ENCODE results near the gene ZNF526.
A peak's percentile ranks its signal among the peaks of the same experiment; 100 is the strongest.

Gene ZNF526

GRCh38 chr19:42202290-42202880 lies 17.7 kb upstream of the ZNF526 start:
- TF ChIP-seq, protein P1, sequence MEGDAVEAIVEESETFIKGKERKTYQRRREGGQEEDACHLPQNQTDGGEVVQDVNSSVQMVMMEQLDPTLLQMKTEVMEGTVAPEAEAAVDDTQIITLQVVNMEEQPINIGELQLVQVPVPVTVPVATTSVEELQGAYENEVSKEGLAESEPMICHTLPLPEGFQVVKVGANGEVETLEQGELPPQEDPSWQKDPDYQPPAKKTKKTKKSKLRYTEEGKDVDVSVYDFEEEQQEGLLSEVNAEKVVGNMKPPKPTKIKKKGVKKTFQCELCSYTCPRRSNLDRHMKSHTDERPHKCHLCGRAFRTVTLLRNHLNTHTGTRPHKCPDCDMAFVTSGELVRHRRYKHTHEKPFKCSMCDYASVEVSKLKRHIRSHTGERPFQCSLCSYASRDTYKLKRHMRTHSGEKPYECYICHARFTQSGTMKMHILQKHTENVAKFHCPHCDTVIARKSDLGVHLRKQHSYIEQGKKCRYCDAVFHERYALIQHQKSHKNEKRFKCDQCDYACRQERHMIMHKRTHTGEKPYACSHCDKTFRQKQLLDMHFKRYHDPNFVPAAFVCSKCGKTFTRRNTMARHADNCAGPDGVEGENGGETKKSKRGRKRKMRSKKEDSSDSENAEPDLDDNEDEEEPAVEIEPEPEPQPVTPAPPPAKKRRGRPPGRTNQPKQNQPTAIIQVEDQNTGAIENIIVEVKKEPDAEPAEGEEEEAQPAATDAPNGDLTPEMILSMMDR (IDR thresholded peaks at IDR 0.05; ENCODE audit: poor library complexity, severe bottlenecking), result no peak
- DNase-seq (ENCODE audit: low spot score) (no peak), ATAC-seq (ENCODE audit: low read depth) (no peak)
- Histone ChIP-seq H3K27me3 (ENCODE audit: insufficient read depth, poor library complexity, severe bottlenecking) (no peaks in the 10 kb centered on the region), H3K4me3 (ENCODE audit: severe bottlenecking) (no peak overlapping the region), H3K4me1 (ENCODE audit: insufficient read depth, poor library complexity, severe bottlenecking) (peaks cover 38% of the 10 kb centered on the region), H3K36me3 (ENCODE audit: low read depth) (peaks cover 71% of the 10 kb centered on the region), H3K27ac (ENCODE audit: poor library complexity, severe bottlenecking) (no peak overlapping the region), H3K9me3 (ENCODE audit: severe bottlenecking) (no peaks in the 10 kb centered on the region)

DNA sequence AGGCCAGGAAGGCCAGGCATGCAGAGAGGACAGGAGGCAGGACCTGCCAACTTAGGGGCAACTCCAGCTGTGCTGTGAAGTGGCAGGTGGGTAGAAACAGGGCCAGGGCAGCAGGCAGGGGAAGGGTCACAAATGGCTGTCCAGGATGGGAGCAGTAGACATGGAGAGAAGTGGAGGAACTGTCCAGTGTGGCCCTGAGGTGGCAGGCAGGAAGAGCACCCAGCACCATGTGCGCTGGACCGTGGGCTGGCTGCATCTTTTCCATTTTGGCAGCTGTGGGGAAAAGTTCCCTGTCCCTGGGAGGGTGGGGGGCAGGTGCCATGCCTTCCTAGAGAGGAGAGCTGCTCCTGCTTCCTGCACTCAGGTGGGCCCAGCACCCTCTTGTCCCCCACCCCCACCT lies 16.4 kb upstream of the ZNF526 start:
- H3K27me3 ChIP-seq (ENCODE audit: insufficient read depth, poor library complexity, severe bottlenecking), result no peaks in the 10 kb centered on the region
- DNase-seq (ENCODE audit: low spot score) (no peak), ATAC-seq (ENCODE audit: low read depth) (no peak)
- peaks cover 44% of the 10 kb centered on the region for H3K4me1 ChIP-seq (ENCODE audit: insufficient read depth, poor library complexity, severe bottlenecking)
- TF ChIP-seq, protein P1 (IDR thresholded peaks at IDR 0.05; ENCODE audit: poor library complexity, severe bottlenecking), result no peak
- H3K27ac ChIP-seq (ENCODE audit: poor library complexity, severe bottlenecking), result peak overlapping the region; percentile 88
- peaks cover 71% of the 10 kb centered on the region for H3K36me3 ChIP-seq (ENCODE audit: low read depth)
- H3K9me3 ChIP-seq (ENCODE audit: severe bottlenecking), result no peaks in the 10 kb centered on the region
- H3K4me3 ChIP-seq (ENCODE audit: severe bottlenecking), result no peak overlapping the region

- H3K4me3 ChIP-seq (ENCODE audit: severe bottlenecking), result no peak overlapping the region
- H3K27me3 ChIP-seq (ENCODE audit: insufficient read depth, poor library complexity, severe bottlenecking), result no peaks in the 10 kb centered on the region
- DNase-seq (ENCODE audit: low spot score) (no peak), ATAC-seq (ENCODE audit: low read depth) (no peak)
- H3K36me3 ChIP-seq (ENCODE audit: low read depth), result peaks cover 75% of the 10 kb centered on the region
- H3K9me3 ChIP-seq (ENCODE audit: severe bottlenecking), result no peaks in the 10 kb centered on the region
- peak overlapping the region; percentile 88 for H3K27ac ChIP-seq (ENCODE audit: poor library complexity, severe bottlenecking)
- TF ChIP-seq, protein P1 (IDR thresholded peaks at IDR 0.05; ENCODE audit: poor library complexity, severe bottlenecking), result no peak
- peaks cover 35% of the 10 kb centered on the region for H3K4me1 ChIP-seq (ENCODE audit: insufficient read depth, poor library complexity, severe bottlenecking)
These were observed 15.4 kb upstream of the ZNF526 start for GRCh38 chr19:42204664-42205063.

- TF ChIP-seq, protein P1 (IDR thresholded peaks at IDR 0.05; ENCODE audit: poor library complexity, severe bottlenecking), result no peak
- Histone ChIP-seq H3K27me3 (ENCODE audit: insufficient read depth, poor library complexity, severe bottlenecking) (no peaks in the 10 kb centered on the region), H3K36me3 (ENCODE audit: low read depth) (peaks cover 80% of the 10 kb centered on the region)
These were observed 13.0 kb upstream of the ZNF526 start for GRCh38 chr19:42206871-42207755.

More at GRCh38 chr19:42206871-42207755, 13.0 kb upstream of the ZNF526 start:
- H3K27ac ChIP-seq (ENCODE audit: poor library complexity, severe bottlenecking), result peak overlapping the region; percentile 88
- H3K9me3 ChIP-seq (ENCODE audit: severe bottlenecking), result no peaks in the 10 kb centered on the region
- peaks cover 26% of the 10 kb centered on the region for H3K4me1 ChIP-seq (ENCODE audit: insufficient read depth, poor library complexity, severe bottlenecking)
- no peak for DNase-seq (ENCODE audit: low spot score)
- no peak overlapping the region for H3K4me3 ChIP-seq (ENCODE audit: severe bottlenecking)
- ATAC-seq (ENCODE audit: low read depth), result peak; percentile 90

Measured in RWPE2 (cell line).